Measurements from ENCODE around the gene SLC39A9. TPM values are rescaled to one million over a fixed set of nuclear protein-coding genes. Genes with fewer than 3 reads are reported as not detected.

The SLC39A9 gene
- total RNA-seq, 4 donors from 2014 or later = 64.9 to 101 (median 81.3) TPM

GRCh38 chr14:69484444-69485314 is 86.2 kb downstream of the SLC39A9 start, which contains the start of gene PLEKHD1:
PLEKHD1 (plus strand) TSS chr14:69484728; CDS start chr14:69484966, 238 bp downstream.
- H3K27ac ChIP-seq = peak within 1 kb of the TSS in 1 of 3 donors; percentile 1
- no peaks in the 10 kb centered on the region for H3K36me3 ChIP-seq
- H3K27me3 ChIP-seq = no peaks in the 10 kb centered on the region
- peaks cover 37 to 48% of the 10 kb centered on the region in 2 donors for H3K4me1 ChIP-seq
- peak; percentile 67 to 72 for DNase-seq
- H3K4me3 ChIP-seq (replicated peaks in 1 of 3) = peak within 1 kb of the TSS; percentile 41 to 49 (median 45)
- intact Hi-C loops (cut with DNase I) = no loop called here
- TF ChIP-seq CTCF (IDR thresholded peaks at IDR 0.05) = no peak
- peak in 1 of 2 donors; percentile 71 for TF ChIP-seq POLR2A (IDR thresholded peaks at IDR 0.05)
- 9 to 32% methylated on average over 7 to 18 of the region's 86 CpGs for WGBS, 2 donors
- H3K9me3 ChIP-seq = no peaks in the 10 kb centered on the region

GRCh38 chr14:69485315-69485660 is 86.8 kb downstream of the SLC39A9 start:
- intact Hi-C loops (cut with DNase I) = no loop called here
- peaks cover 34 to 44% of the 10 kb centered on the region in 2 donors for H3K4me1 ChIP-seq
- H3K36me3 ChIP-seq = no peaks in the 10 kb centered on the region
- H3K27me3 ChIP-seq = no peaks in the 10 kb centered on the region
- 65 to 72% methylated on average over 10 to 11 of the region's 11 CpGs for WGBS, 2 donors
- DNase-seq = no peak
- no peaks in the 10 kb centered on the region for H3K9me3 ChIP-seq
- peak overlapping the region in 1 of 3 donors; percentile 41 for H3K4me3 ChIP-seq (replicated peaks in 1 of 3)
- H3K27ac ChIP-seq = no peak overlapping the region
- TF ChIP-seq CTCF (IDR thresholded peaks at IDR 0.05) (no peak), POLR2A (IDR thresholded peaks at IDR 0.05) (no peak)

GRCh38 chr14:69485701-69486100 is 87.2 kb downstream of the SLC39A9 start:
- Histone ChIP-seq H3K27ac (no peak overlapping the region), H3K36me3 (no peaks in the 10 kb centered on the region), H3K4me1 (peaks cover 29 to 40% of the 10 kb centered on the region in 2 donors), H3K9me3 (no peaks in the 10 kb centered on the region), H3K4me3 (replicated peaks in 1 of 3) (no peak overlapping the region), H3K27me3 (no peaks in the 10 kb centered on the region)
- WGBS, 2 donors = 79 to 91% methylated on average over 3 to 6 of the region's 6 CpGs
- no peak for DNase-seq
- intact Hi-C loops (cut with DNase I) = no loop called here
- TF ChIP-seq CTCF (IDR thresholded peaks at IDR 0.05) (no peak), POLR2A (IDR thresholded peaks at IDR 0.05) (no peak)

- no peaks in the 10 kb centered on the region for H3K9me3 ChIP-seq
- DNase-seq = no peak
- peaks cover 16 to 29% of the 10 kb centered on the region in 2 donors for H3K4me1 ChIP-seq
- no peaks in the 10 kb centered on the region for H3K27me3 ChIP-seq
- 97 to 100% methylated on average over 1 to 4 of the region's 4 CpGs for WGBS, 2 donors
- no peaks in the 10 kb centered on the region for H3K36me3 ChIP-seq
- intact Hi-C loops (cut with DNase I) = no loop called here
- no peak overlapping the region for H3K4me3 ChIP-seq (replicated peaks in 1 of 3)
- H3K27ac ChIP-seq = no peak overlapping the region
- TF ChIP-seq POLR2A (IDR thresholded peaks at IDR 0.05) = no peak
- no peak for TF ChIP-seq CTCF (IDR thresholded peaks at IDR 0.05)
Observed at GRCh38 chr14:69487226-69487625, 88.7 kb downstream of the SLC39A9 start.

- Histone ChIP-seq H3K4me3 (replicated peaks in 1 of 3) (no peak overlapping the region), H3K4me1 (peaks cover 10 to 24% of the 10 kb centered on the region in 2 donors), H3K27me3 (no peaks in the 10 kb centered on the region), H3K9me3 (no peaks in the 10 kb centered on the region), H3K27ac (no peak overlapping the region), H3K36me3 (no peaks in the 10 kb centered on the region)
- WGBS, 2 donors = 55 to 59% methylated on average over 4 of the region's 4 CpGs
- intact Hi-C loops (cut with DNase I) = no loop called here
- no peak for TF ChIP-seq POLR2A (IDR thresholded peaks at IDR 0.05)
- no peak for TF ChIP-seq CTCF (IDR thresholded peaks at IDR 0.05)
- no peak for DNase-seq
Observed at GRCh38 chr14:69487771-69488170, 89.3 kb downstream of the SLC39A9 start.
